ENCODE data around the gene VAMP3. TPM values are rescaled to one million over a fixed set of nuclear protein-coding genes. Genes with fewer than 3 reads are reported as not detected.

Gene VAMP3
- total RNA-seq, 1 donor from 2014 or later = 47.0 TPM

DNA sequence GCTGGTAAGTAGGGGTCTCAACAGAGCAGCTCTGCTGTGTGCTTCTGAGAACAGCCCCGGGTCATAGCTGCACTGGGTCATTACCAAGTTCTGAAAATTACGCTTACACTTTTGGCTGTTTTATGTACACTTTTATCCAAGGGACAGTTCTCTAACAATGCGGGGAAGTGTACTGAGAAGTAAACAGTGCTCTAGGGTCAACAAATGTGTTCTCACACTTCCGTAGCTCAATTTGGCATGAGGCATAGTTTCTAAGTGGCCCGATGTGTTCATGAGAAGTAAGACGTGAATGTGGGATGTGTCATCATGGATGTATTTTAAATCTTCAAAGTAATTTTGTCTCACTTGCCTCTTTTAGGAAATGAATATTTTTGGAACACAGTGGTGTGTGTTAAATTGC lies 10.9 kb upstream of the VAMP3 start:
- Histone ChIP-seq H3K4me1 (ENCODE audit: control insufficient read depth in 3 of 3, insufficient read depth in 3 of 3, low read length in 3 of 3) (no peaks in the 10 kb centered on the region), H3K27ac (ENCODE audit: low read depth, low read length) (no peak overlapping the region)

GRCh38 chr1:7761103-7761502 lies 10.0 kb upstream of the VAMP3 start:
- no peak overlapping the region for H3K27ac ChIP-seq (ENCODE audit: low read depth, low read length)
- no peaks in the 10 kb centered on the region for H3K27me3 ChIP-seq (ENCODE audit: control insufficient read depth in 3 of 3, insufficient read depth in 3 of 3, low read length in 3 of 3)
- no peaks in the 10 kb centered on the region for H3K9me3 ChIP-seq (ENCODE audit: control insufficient read depth in 3 of 3, low read length in 3 of 3)
- no peak overlapping the region for H3K4me3 ChIP-seq (ENCODE audit: low read length in 3 of 3)
- no peaks in the 10 kb centered on the region for H3K4me1 ChIP-seq (ENCODE audit: control insufficient read depth in 3 of 3, insufficient read depth in 3 of 3, low read length in 3 of 3)
- H3K9ac ChIP-seq (ENCODE audit: low read depth in 1 of 3, low read length in 3 of 3) = no peak overlapping the region
- no peaks in the 10 kb centered on the region for H3K36me3 ChIP-seq (ENCODE audit: control insufficient read depth in 3 of 3, insufficient read depth in 3 of 3, low read length in 3 of 3)

More for the DNA sequence above, 10.9 kb upstream of the VAMP3 start:
- H3K9ac ChIP-seq (ENCODE audit: low read depth in 1 of 3, low read length in 3 of 3) = no peak overlapping the region
- H3K27me3 ChIP-seq (ENCODE audit: control insufficient read depth in 3 of 3, insufficient read depth in 3 of 3, low read length in 3 of 3) = no peaks in the 10 kb centered on the region
- H3K36me3 ChIP-seq (ENCODE audit: control insufficient read depth in 3 of 3, insufficient read depth in 3 of 3, low read length in 3 of 3) = no peaks in the 10 kb centered on the region
- no peak overlapping the region for H3K4me3 ChIP-seq (ENCODE audit: low read length in 3 of 3)
- no peaks in the 10 kb centered on the region for H3K9me3 ChIP-seq (ENCODE audit: control insufficient read depth in 3 of 3, low read length in 3 of 3)

- no peak overlapping the region for H3K27ac ChIP-seq (ENCODE audit: low read depth, low read length)
Measured at GRCh38 chr1:7767176-7767575, 3.9 kb upstream of the VAMP3 start.

DNA sequence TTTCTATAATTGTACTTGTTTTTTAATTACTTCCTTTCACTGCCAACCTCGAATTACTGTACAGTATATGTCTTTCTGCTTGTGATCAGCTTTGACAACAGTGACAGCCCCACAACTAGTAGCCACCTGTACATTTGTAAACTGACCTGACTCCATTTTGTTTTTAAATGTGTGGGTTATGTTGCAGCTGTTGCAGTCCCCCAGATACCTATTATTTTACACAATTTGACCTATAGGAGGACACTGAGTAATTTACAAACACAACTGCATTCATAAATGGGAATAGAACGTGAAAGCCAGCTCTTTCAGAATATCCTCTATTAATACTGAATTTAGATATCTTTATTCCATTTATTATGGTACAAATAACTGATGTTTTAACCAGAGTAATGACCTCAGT lies 2.5 kb upstream of the VAMP3 start:
- H3K4me1 ChIP-seq (ENCODE audit: control insufficient read depth in 3 of 3, insufficient read depth in 3 of 3, low read length in 3 of 3) = peaks cover 7 to 23% (median 9%) of the 10 kb centered on the region in 3 donors
- H3K27me3 ChIP-seq (ENCODE audit: control insufficient read depth in 3 of 3, insufficient read depth in 3 of 3, low read length in 3 of 3) = no peaks in the 10 kb centered on the region
- H3K9me3 ChIP-seq (ENCODE audit: control insufficient read depth in 3 of 3, low read length in 3 of 3) = no peaks in the 10 kb centered on the region
- no peak overlapping the region for H3K27ac ChIP-seq (ENCODE audit: low read depth, low read length)
- no peak overlapping the region for H3K4me3 ChIP-seq (ENCODE audit: low read length in 3 of 3)
- no peak overlapping the region for H3K9ac ChIP-seq (ENCODE audit: low read depth in 1 of 3, low read length in 3 of 3)
- H3K36me3 ChIP-seq (ENCODE audit: control insufficient read depth in 3 of 3, insufficient read depth in 3 of 3, low read length in 3 of 3) = peaks cover 0 to 4% (median 4%) of the 10 kb centered on the region in 3 donors

More at GRCh38 chr1:7767176-7767575, 3.9 kb upstream of the VAMP3 start:
- Histone ChIP-seq H3K4me3 (ENCODE audit: low read length in 3 of 3) (no peak overlapping the region), H3K9me3 (ENCODE audit: control insufficient read depth in 3 of 3, low read length in 3 of 3) (no peaks in the 10 kb centered on the region), H3K36me3 (ENCODE audit: control insufficient read depth in 3 of 3, insufficient read depth in 3 of 3, low read length in 3 of 3) (peaks cover 0 to 2% (median 0%) of the 10 kb centered on the region in 3 donors), H3K4me1 (ENCODE audit: control insufficient read depth in 3 of 3, insufficient read depth in 3 of 3, low read length in 3 of 3) (peaks cover 5 to 16% (median 7%) of the 10 kb centered on the region in 3 donors), H3K9ac (ENCODE audit: low read depth in 1 of 3, low read length in 3 of 3) (no peak overlapping the region), H3K27me3 (ENCODE audit: control insufficient read depth in 3 of 3, insufficient read depth in 3 of 3, low read length in 3 of 3) (no peaks in the 10 kb centered on the region)

GRCh38 chr1:7769673-7770412 lies 1.3 kb upstream of the VAMP3 start:
- H3K4me3 ChIP-seq (ENCODE audit: low read length in 3 of 3) = peak overlapping the region in 1 of 3 donors; percentile 98
- H3K9ac ChIP-seq (ENCODE audit: low read depth in 1 of 3, low read length in 3 of 3) = no peak overlapping the region
- no peaks in the 10 kb centered on the region for H3K9me3 ChIP-seq (ENCODE audit: control insufficient read depth in 3 of 3, low read length in 3 of 3)
- peaks cover 7 to 23% (median 9%) of the 10 kb centered on the region in 3 donors for H3K4me1 ChIP-seq (ENCODE audit: control insufficient read depth in 3 of 3, insufficient read depth in 3 of 3, low read length in 3 of 3)
- no peaks in the 10 kb centered on the region for H3K27me3 ChIP-seq (ENCODE audit: control insufficient read depth in 3 of 3, insufficient read depth in 3 of 3, low read length in 3 of 3)
- H3K36me3 ChIP-seq (ENCODE audit: control insufficient read depth in 3 of 3, insufficient read depth in 3 of 3, low read length in 3 of 3) = peaks cover 0 to 9% (median 4%) of the 10 kb centered on the region in 3 donors
- peak overlapping the region; percentile 95 for H3K27ac ChIP-seq (ENCODE audit: low read depth, low read length)

- Histone ChIP-seq H3K9ac (ENCODE audit: low read depth in 1 of 3, low read length in 3 of 3) (peak overlapping the region; percentile 85 to 87 (median 85)), H3K36me3 (ENCODE audit: control insufficient read depth in 3 of 3, insufficient read depth in 3 of 3, low read length in 3 of 3) (peaks cover 0 to 11% (median 4%) of the 10 kb centered on the region in 3 donors), H3K27ac (ENCODE audit: low read depth, low read length) (peak overlapping the region; percentile 95), H3K4me1 (ENCODE audit: control insufficient read depth in 3 of 3, insufficient read depth in 3 of 3, low read length in 3 of 3) (peaks cover 7 to 23% (median 9%) of the 10 kb centered on the region in 3 donors), H3K9me3 (ENCODE audit: control insufficient read depth in 3 of 3, low read length in 3 of 3) (no peaks in the 10 kb centered on the region), H3K4me3 (ENCODE audit: low read length in 3 of 3) (peak overlapping the region; percentile 84 to 98 (median 94)), H3K27me3 (ENCODE audit: control insufficient read depth in 3 of 3, insufficient read depth in 3 of 3, low read length in 3 of 3) (no peaks in the 10 kb centered on the region)
Measured at GRCh38 chr1:7770669-7770996, 463 bp upstream of the VAMP3 start.

DNA sequence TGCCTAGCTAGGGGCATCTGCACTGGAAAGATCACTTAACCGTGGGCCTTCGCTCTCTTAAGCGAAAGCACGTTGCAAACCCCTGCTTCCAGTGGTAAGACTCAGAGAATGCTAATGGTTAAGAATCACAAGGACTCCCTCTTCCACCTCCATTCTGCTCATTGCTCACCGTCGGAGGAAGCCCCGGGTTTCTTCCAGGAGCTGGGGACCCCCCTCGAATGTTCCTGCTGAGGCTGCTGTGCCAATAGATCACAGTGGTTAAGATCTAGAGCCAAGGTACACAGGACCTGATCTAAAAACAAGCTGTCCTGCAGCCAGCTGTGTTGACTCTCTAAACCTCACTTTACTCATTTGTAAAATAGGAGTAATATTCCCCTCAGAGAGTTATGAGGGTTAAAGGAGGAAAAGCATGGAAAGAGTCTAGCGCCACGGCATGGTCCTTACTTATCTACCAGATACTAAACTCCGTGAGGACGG lies 765 bp downstream of the VAMP3 start:
- peak overlapping the region; percentile 79 to 90 (median 89) for H3K9ac ChIP-seq (ENCODE audit: low read depth in 1 of 3, low read length in 3 of 3)
- H3K27me3 ChIP-seq (ENCODE audit: control insufficient read depth in 3 of 3, insufficient read depth in 3 of 3, low read length in 3 of 3) = no peaks in the 10 kb centered on the region
- peaks cover under 1 to 12% (median 4%) of the 10 kb centered on the region in 3 donors for H3K36me3 ChIP-seq (ENCODE audit: control insufficient read depth in 3 of 3, insufficient read depth in 3 of 3, low read length in 3 of 3)
- H3K4me3 ChIP-seq (ENCODE audit: low read length in 3 of 3) = peak overlapping the region; percentile 84 to 98 (median 94)
- H3K27ac ChIP-seq (ENCODE audit: low read depth, low read length) = peak overlapping the region; percentile 95
- peaks cover 7 to 23% (median 9%) of the 10 kb centered on the region in 3 donors for H3K4me1 ChIP-seq (ENCODE audit: control insufficient read depth in 3 of 3, insufficient read depth in 3 of 3, low read length in 3 of 3)
- H3K9me3 ChIP-seq (ENCODE audit: control insufficient read depth in 3 of 3, low read length in 3 of 3) = no peaks in the 10 kb centered on the region

DNA sequence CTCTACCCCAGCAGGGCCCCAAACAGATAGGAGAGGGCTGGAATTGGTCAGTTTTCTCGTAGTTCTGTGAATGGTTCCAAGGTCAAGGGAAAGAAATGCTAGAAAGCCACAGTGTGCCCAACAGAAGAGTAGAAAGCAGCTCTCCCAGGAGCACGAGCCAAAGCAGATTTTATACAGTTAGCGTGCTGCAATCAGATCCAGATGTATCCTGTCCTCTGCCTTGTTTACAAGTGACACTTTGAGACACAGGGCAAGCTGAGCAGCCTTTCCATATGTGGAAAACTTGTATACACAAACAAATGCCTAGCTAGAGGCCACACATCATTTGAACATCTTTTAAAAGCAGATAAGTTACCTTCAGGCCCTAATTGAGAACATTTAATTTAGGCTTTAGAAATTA lies 6.5 kb downstream of the VAMP3 start:
- no peak overlapping the region for H3K9ac ChIP-seq (ENCODE audit: low read depth in 1 of 3, low read length in 3 of 3)
- H3K27me3 ChIP-seq (ENCODE audit: control insufficient read depth in 3 of 3, insufficient read depth in 3 of 3, low read length in 3 of 3) = no peaks in the 10 kb centered on the region
- H3K4me1 ChIP-seq (ENCODE audit: control insufficient read depth in 3 of 3, insufficient read depth in 3 of 3, low read length in 3 of 3) = peaks cover 0 to 7% (median 0%) of the 10 kb centered on the region in 3 donors
- no peak overlapping the region for H3K27ac ChIP-seq (ENCODE audit: low read depth, low read length)
- peaks cover 22 to 43% (median 36%) of the 10 kb centered on the region in 3 donors for H3K36me3 ChIP-seq (ENCODE audit: control insufficient read depth in 3 of 3, insufficient read depth in 3 of 3, low read length in 3 of 3)
- no peak overlapping the region for H3K4me3 ChIP-seq (ENCODE audit: low read length in 3 of 3)
- no peaks in the 10 kb centered on the region for H3K9me3 ChIP-seq (ENCODE audit: control insufficient read depth in 3 of 3, low read length in 3 of 3)

- H3K27ac ChIP-seq (ENCODE audit: low read depth, low read length) = no peak overlapping the region
- no peaks in the 10 kb centered on the region for H3K27me3 ChIP-seq (ENCODE audit: control insufficient read depth in 3 of 3, insufficient read depth in 3 of 3, low read length in 3 of 3)
- peaks cover 20 to 39% (median 36%) of the 10 kb centered on the region in 3 donors for H3K36me3 ChIP-seq (ENCODE audit: control insufficient read depth in 3 of 3, insufficient read depth in 3 of 3, low read length in 3 of 3)
- H3K4me3 ChIP-seq (ENCODE audit: low read length in 3 of 3) = no peak overlapping the region
- peaks cover 0 to 9% (median 3%) of the 10 kb centered on the region in 3 donors for H3K4me1 ChIP-seq (ENCODE audit: control insufficient read depth in 3 of 3, insufficient read depth in 3 of 3, low read length in 3 of 3)
- no peaks in the 10 kb centered on the region for H3K9me3 ChIP-seq (ENCODE audit: control insufficient read depth in 3 of 3, low read length in 3 of 3)
- H3K9ac ChIP-seq (ENCODE audit: low read depth in 1 of 3, low read length in 3 of 3) = no peak overlapping the region
Measured at GRCh38 chr1:7778133-7778628, 7.1 kb downstream of the VAMP3 start.

GRCh38 chr1:7780976-7781375 lies 9.9 kb downstream of the VAMP3 start:
- Histone ChIP-seq H3K4me3 (ENCODE audit: low read length in 3 of 3) (no peak overlapping the region), H3K27me3 (ENCODE audit: control insufficient read depth in 3 of 3, insufficient read depth in 3 of 3, low read length in 3 of 3) (no peaks in the 10 kb centered on the region), H3K4me1 (ENCODE audit: control insufficient read depth in 3 of 3, insufficient read depth in 3 of 3, low read length in 3 of 3) (peaks cover 11 to 21% (median 12%) of the 10 kb centered on the region in 3 donors), H3K9me3 (ENCODE audit: control insufficient read depth in 3 of 3, low read length in 3 of 3) (no peaks in the 10 kb centered on the region), H3K9ac (ENCODE audit: low read depth in 1 of 3, low read length in 3 of 3) (no peak overlapping the region), H3K27ac (ENCODE audit: low read depth, low read length) (no peak overlapping the region), H3K36me3 (ENCODE audit: control insufficient read depth in 3 of 3, insufficient read depth in 3 of 3, low read length in 3 of 3) (peaks cover 25 to 45% (median 38%) of the 10 kb centered on the region in 3 donors)
